HG02852 (cell line): ENCODE results near the gene MED26.

ENCODE experiments used
- ATAC-seq: cut with Tn5 transposase; IDR thresholded peaks from one replicate; pipeline ENCODE4 v1.9.1; 2021; ENCODE audit warnings: mild to moderate bottlenecking, moderate library complexity; ENCODE audit not compliant: unreplicated experiment

The MED26 gene

GRCh38 chr19:16618248-16618647, 9.8 kb downstream of the MED26 start:
- ATAC-seq, result no peak

- no peak for ATAC-seq
Measured at GRCh38 chr19:16615808-16616207, 12.2 kb downstream of the MED26 start.

- ATAC-seq, result no peak
Measured at GRCh38 chr19:16614941-16615340, 13.1 kb downstream of the MED26 start.

- ATAC-seq, result no peak
Measured at GRCh38 chr19:16613841-16614240, 14.2 kb downstream of the MED26 start.

- ATAC-seq, result no peak
Measured at GRCh38 chr19:16612636-16613035, 15.4 kb downstream of the MED26 start.

GRCh38 chr19:16611121-16611520, 16.9 kb downstream of the MED26 start:
- no peak for ATAC-seq

- ATAC-seq, result no peak
Measured at GRCh38 chr19:16609511-16610200, 18.3 kb downstream of the MED26 start.

- no peak for ATAC-seq
Measured at GRCh38 chr19:16608290-16608739, 19.7 kb downstream of the MED26 start.

GRCh38 chr19:16607819-16608218, 20.2 kb downstream of the MED26 start:
- ATAC-seq, result no peak

- no peak for ATAC-seq
Measured at GRCh38 chr19:16605553-16605994, 22.4 kb downstream of the MED26 start.

- no peak for ATAC-seq
Measured at GRCh38 chr19:16605115-16605514, 22.9 kb downstream of the MED26 start.

GRCh38 chr19:16604615-16605014, 23.4 kb downstream of the MED26 start:
- ATAC-seq, result no peak

GRCh38 chr19:16603090-16603489, 24.9 kb downstream of the MED26 start:
- ATAC-seq, result no peak

- no peak for ATAC-seq
Measured at GRCh38 chr19:16601378-16602052, 26.5 kb downstream of the MED26 start.

GRCh38 chr19:16600824-16601223, 27.2 kb downstream of the MED26 start:
- no peak for ATAC-seq

GRCh38 chr19:16599655-16600346, 28.2 kb downstream of the MED26 start:
- no peak for ATAC-seq

GRCh38 chr19:16598848-16599247, 29.2 kb downstream of the MED26 start:
- no peak for ATAC-seq

GRCh38 chr19:16596399-16596798, 31.6 kb downstream of the MED26 start:
- ATAC-seq, result no peak

GRCh38 chr19:16595097-16595496, 32.9 kb downstream of the MED26 start:
- ATAC-seq, result no peak

- no peak for ATAC-seq
Measured at GRCh38 chr19:16594681-16595091, 33.3 kb downstream of the MED26 start.

GRCh38 chr19:16594131-16594586, 33.8 kb downstream of the MED26 start:
- no peak for ATAC-seq

GRCh38 chr19:16593181-16593580, 34.8 kb downstream of the MED26 start:
- no peak for ATAC-seq
